Measurements from ENCODE around the gene PPP6R3. TPM values are rescaled to one million over a fixed set of nuclear protein-coding genes. Genes with fewer than 3 reads are reported as not detected.

The PPP6R3 gene
- polyA plus RNA-seq, 1 donor (not counting 4 experiments of a cell fraction or from before 2014, with no cell fraction given): 50.2 TPM

- no peak overlapping the region for H3K4me2 ChIP-seq (ENCODE audit: control insufficient read depth, extremely low read depth, insufficient read depth, low read depth, low read length)
- no peak overlapping the region for H3K4me3 ChIP-seq (ENCODE audit: control insufficient read depth in 2 of 3, extremely low read depth in 1 of 3, insufficient read depth in 2 of 3, low read depth in 1 of 3, low read length in 3 of 3)
- dilution Hi-C loops (cut with MboI; ENCODE audit: extremely low pct_ligation_motif_present, low sequenced_read_pairs): no loop called here
- TF ChIP-seq EZH2 (IDR thresholded peaks at IDR 0.05; ENCODE audit: low read length) (no peak), CTCF (optimal IDR thresholded peaks at IDR 0.05 in 1 of 3, IDR thresholded peaks at IDR 0.05 in 1 of 3, conservative IDR thresholded peaks at IDR 0.05 in 1 of 3; ENCODE audit: extremely low read depth in 1 of 3, insufficient read depth in 2 of 3, low read length in 3 of 3) (no peak)
- no peaks in the 10 kb centered on the region for H3K27me3 ChIP-seq (ENCODE audit: control insufficient read depth, extremely low read depth, insufficient read depth, low read length)
- DNase-seq (ENCODE audit: low read depth, low spot score) (no peak), FAIRE-seq (no peak)
- peaks cover 5% of the 10 kb centered on the region for H3K79me2 ChIP-seq (ENCODE audit: control insufficient read depth, insufficient read depth, low read length)
- H3K9me3 ChIP-seq (ENCODE audit: control insufficient read depth, low read depth, low read length): no peaks in the 10 kb centered on the region
- H3K27ac ChIP-seq (ENCODE audit: control insufficient read depth, insufficient read depth, low read length): no peak overlapping the region
- peaks cover 18 to 25% of the 10 kb centered on the region in 2 experiments for H3K36me3 ChIP-seq (ENCODE audit: control insufficient read depth in 2 of 2, extremely low read depth in 1 of 2, insufficient read depth in 2 of 2, low read length in 2 of 2)
- H4K20me1 ChIP-seq (ENCODE audit: control insufficient read depth, extremely low read depth, insufficient read depth, low read length): peaks cover 4% of the 10 kb centered on the region
- no peak overlapping the region for H2AFZ ChIP-seq (ENCODE audit: control insufficient read depth, low read length)
- peaks cover 2% of the 10 kb centered on the region for H3K4me1 ChIP-seq (ENCODE audit: control insufficient read depth, extremely low read depth, insufficient read depth, low read length)
- H3K9ac ChIP-seq (ENCODE audit: control insufficient read depth, extremely low read depth, insufficient read depth, low read length): no peak overlapping the region
- no peaks in the 10 kb centered on the region for H3K9me1 ChIP-seq (ENCODE audit: control insufficient read depth, extremely low read depth, insufficient read depth, low read length)
These were observed 110.1 kb downstream of the PPP6R3 start for GRCh38 chr11:68570691-68571090.

- Histone ChIP-seq H3K27ac (ENCODE audit: control insufficient read depth, insufficient read depth, low read length) (no peak overlapping the region), H3K27me3 (ENCODE audit: control insufficient read depth, extremely low read depth, insufficient read depth, low read length) (no peaks in the 10 kb centered on the region), H4K20me1 (ENCODE audit: control insufficient read depth, extremely low read depth, insufficient read depth, low read length) (peaks cover 4% of the 10 kb centered on the region), H2AFZ (ENCODE audit: control insufficient read depth, low read length) (no peak overlapping the region), H3K9ac (ENCODE audit: control insufficient read depth, extremely low read depth, insufficient read depth, low read length) (no peak overlapping the region), H3K4me1 (ENCODE audit: control insufficient read depth, extremely low read depth, insufficient read depth, low read length) (no peaks in the 10 kb centered on the region), H3K4me2 (ENCODE audit: control insufficient read depth, extremely low read depth, insufficient read depth, low read depth, low read length) (no peak overlapping the region), H3K9me1 (ENCODE audit: control insufficient read depth, extremely low read depth, insufficient read depth, low read length) (no peaks in the 10 kb centered on the region), H3K4me3 (ENCODE audit: control insufficient read depth in 2 of 3, extremely low read depth in 1 of 3, insufficient read depth in 2 of 3, low read depth in 1 of 3, low read length in 3 of 3) (no peak overlapping the region), H3K36me3 (ENCODE audit: control insufficient read depth in 2 of 2, extremely low read depth in 1 of 2, insufficient read depth in 2 of 2, low read length in 2 of 2) (peaks cover 13 to 15% of the 10 kb centered on the region in 2 experiments), H3K9me3 (ENCODE audit: control insufficient read depth, low read depth, low read length) (no peaks in the 10 kb centered on the region), H3K79me2 (ENCODE audit: control insufficient read depth, insufficient read depth, low read length) (peaks cover 5% of the 10 kb centered on the region)
- FAIRE-seq (no peak), DNase-seq (ENCODE audit: low read depth, low spot score) (no peak)
- dilution Hi-C loops (cut with MboI; ENCODE audit: extremely low pct_ligation_motif_present, low sequenced_read_pairs): no loop called here
- TF ChIP-seq CTCF (optimal IDR thresholded peaks at IDR 0.05 in 1 of 3, IDR thresholded peaks at IDR 0.05 in 1 of 3, conservative IDR thresholded peaks at IDR 0.05 in 1 of 3; ENCODE audit: extremely low read depth in 1 of 3, insufficient read depth in 2 of 3, low read length in 3 of 3): no peak
These were observed 113.8 kb downstream of the PPP6R3 start for GRCh38 chr11:68574308-68574707.
